GM12878 (cell line): ENCODE data around the gene PRDM15. TPM values are rescaled to one million over a fixed set of nuclear protein-coding genes. Genes with fewer than 3 reads are reported as not detected.
A peak's percentile ranks its signal among the peaks of the same experiment; 100 is the strongest.

Source experiments
- ATAC-seq: fragments of 200-7000 bp; cut with Tn5 transposase; 3 replicates; pipeline ENCODE4 v1.9.1; 2020; ENCODE audit warnings: mild to moderate bottlenecking, moderate library complexity
- BruUV-seq: library from RNA; stranded (reverse); fragments of 400-500 nt; replicated peaks from 2 replicates; lab custom pipeline; 2021; lab: Mats Ljungman, UMichigan
- CTCF ChIA-PET: fragments of 300-600 bp; sonication (Branson Sonifier 250); formaldehyde crosslinking; extraction: SDS; loops from one replicate; lab custom pipeline; 2021; ENCODE audit warnings: inconsistent platforms; lab: Yijun Ruan, JAX
- POLR2A ChIA-PET: fragments of 350-600 bp; formaldehyde crosslinking; extraction: SDS; loops from one replicate; lab custom pipeline; 2021; ENCODE audit warnings: inconsistent platforms; lab: Charles Lee
- RAD21 ChIA-PET: fragments of 300-600 bp; sonication (Branson Sonifier 250); formaldehyde crosslinking; loops from one replicate; lab custom pipeline; 2023; ENCODE audit warnings: antibody characterized with exemption; ENCODE audit not compliant: unreplicated experiment; lab: Charles Lee
- SMC1A ChIA-PET: fragments of 300-600 bp; sonication (Branson Sonifier 250); formaldehyde crosslinking; loops from one replicate; lab custom pipeline; 2023; ENCODE audit not compliant: unreplicated experiment, uncharacterized antibody; lab: Charles Lee
- DNase-seq: peaks from one replicate; pipeline ENCODE4 v3.0.0-alpha.2; 2011; ENCODE audit warnings: low read depth, low spot score
- FAIRE-seq: peaks from 3 replicates; lab custom pipeline; 2011; peaks lifted over from hg19 to GRCh38; lab: Jason Lieb, UNC
- H2AFZ ChIP-seq: 2 replicates; pipeline ENCODE4 v1.6.0; 2011; ENCODE audit warnings: low read depth, low read length, control low read depth; ENCODE audit not compliant: control insufficient read depth
- H3K27ac ChIP-seq: 2 replicates; pipeline ENCODE4 v1.5.1; 2011; ENCODE audit warnings: control low read depth; ENCODE audit not compliant: control insufficient read depth, insufficient read depth
- H3K27me3 ChIP-seq, 2 experiments: replicated peaks in 1 of 2; 2 replicates each; pipeline versions ENCODE4 v1.6.0 to v1.6.1; 2011; ENCODE audit warnings: low read length in 1 of 2; ENCODE audit not compliant: control insufficient read depth in 2 of 2, insufficient read depth in 2 of 2
- H3K36me3 ChIP-seq, 2 experiments: 2 replicates each; pipeline ENCODE4 v1.5.1; 2011; ENCODE audit warnings: low read length in 1 of 2; ENCODE audit not compliant: control insufficient read depth in 2 of 2, insufficient read depth in 2 of 2
- H3K4me1 ChIP-seq: 2 replicates; pipeline ENCODE4 v1.6.1; 2011; ENCODE audit warnings: mild to moderate bottlenecking, low read length, moderate library complexity, mixed read lengths; ENCODE audit not compliant: control insufficient read depth, insufficient read depth
- H3K4me2 ChIP-seq: 2 replicates; pipeline ENCODE4 v1.6.0; 2011; ENCODE audit warnings: control low read depth; ENCODE audit not compliant: control insufficient read depth, insufficient read depth
- H3K4me3 ChIP-seq: fragments of 200-600 bp; sonication (generic); 2 replicates; pipeline ENCODE4 v1.5.1; 2016
- H3K79me2 ChIP-seq: 2 replicates; pipeline ENCODE4 v1.6.0; 2011; ENCODE audit warnings: low read length; ENCODE audit not compliant: control insufficient read depth, insufficient read depth
- H3K9ac ChIP-seq: 2 replicates; pipeline ENCODE4 v1.8.0; 2011; ENCODE audit warnings: low read length, control low read depth, mixed read lengths; ENCODE audit not compliant: control insufficient read depth, insufficient read depth
- H3K9me3 ChIP-seq: replicated peaks from 3 replicates; pipeline ENCODE4 v1.5.1; 2011; ENCODE audit warnings: mild to moderate bottlenecking, low read length; ENCODE audit not compliant: control insufficient read depth, insufficient read depth
- H4K20me1 ChIP-seq: 2 replicates; pipeline ENCODE4 v1.6.0; 2011; ENCODE audit not compliant: control insufficient read depth, insufficient read depth
- CBFB ChIP-seq: IDR thresholded peaks from 2 replicates; pipeline ENCODE4 v1.6.1; 2016; ENCODE audit warnings: antibody characterized with exemption, low read depth
- CEBPB ChIP-seq, 2 experiments: fragments of 150-350 bp in 1 of 2; IDR thresholded peaks; 2 replicates each; pipeline ENCODE4 v1.6.1; 2012 to 2014; ENCODE audit warnings: low read depth in 2 of 2, low read length in 2 of 2, borderline replicate concordance in 1 of 2, inconsistent platforms in 1 of 2
- CHD1 ChIP-seq: IDR thresholded peaks from 2 replicates; pipeline ENCODE4 v1.6.1; 2012; ENCODE audit warnings: low read depth, low read length, improper control_type of control experiment
- EED ChIP-seq: sonication (generic); IDR thresholded peaks from 2 replicates; pipeline ENCODE4 v1.6.1; 2016; ENCODE audit warnings: antibody characterized with exemption, low read depth
- FOXM1 ChIP-seq: IDR thresholded peaks from 2 replicates; pipeline ENCODE4 v1.6.1; 2012; ENCODE audit warnings: low read depth, mild to moderate bottlenecking, inconsistent platforms, low read length, moderate library complexity
- IKZF2 ChIP-seq, 2 experiments: fragments of 450-650 bp; IDR thresholded peaks; 2 replicates each; pipeline ENCODE4 v1.6.1; 2017; ENCODE audit warnings: mild to moderate bottlenecking in 2 of 2, moderate library complexity in 2 of 2
- KDM1A ChIP-seq: fragments of 200-600 bp; sonication (generic); IDR thresholded peaks from 2 replicates; pipeline ENCODE4 v1.6.1; 2016; ENCODE audit warnings: borderline replicate concordance
- PKNOX1 ChIP-seq: fragments of 450-650 bp; IDR thresholded peaks from 2 replicates; pipeline ENCODE4 v1.6.1; 2016; ENCODE audit warnings: mild to moderate bottlenecking
- RAD21 ChIP-seq: IDR thresholded peaks from 2 replicates; pipeline ENCODE4 v1.6.1; 2011; ENCODE audit warnings: mild to moderate bottlenecking, low read depth, low read length, moderate library complexity; ENCODE audit not compliant: insufficient read depth
- USF2 ChIP-seq: IDR thresholded peaks from 2 replicates; pipeline ENCODE4 v1.6.1; 2011; ENCODE audit warnings: low read depth, low read length, improper control_type of control experiment, borderline replicate concordance
- ZNF274 ChIP-seq: IDR thresholded peaks from one replicate; pipeline ENCODE4 v1.8.0; 2011; ENCODE audit not compliant: insufficient read length, insufficient read depth
- ZNF622 ChIP-seq: fragments of 450-650 bp; IDR thresholded peaks from 2 replicates; pipeline ENCODE4 v1.6.1; 2017; ENCODE audit warnings: mild to moderate bottlenecking, inconsistent platforms
- WGBS: methylation state at CpG from one replicate; pipeline ENCODE4 v1.1.6; 2016; ENCODE audit warnings: low lambda C conversion rate; ENCODE audit not compliant: insufficient replicate concordance, insufficient coverage; ENCODE audit errors: missing lambda C conversion rate; 5-methylcytosine and 5-hydroxymethylcytosine counted together
- in situ Hi-C: fragments of 300-500 bp; cut with MboI; formaldehyde crosslinking; loops from 9 replicates; pipeline ENCODE4 v1.14.3; 2018; ENCODE audit warnings: mixed read lengths
- intact Hi-C: fragments of 100-400 bp; cut with micrococcal nuclease; formaldehyde crosslinking; loops from one replicate; pipeline ENCODE4 v1.14.2; 2022; ENCODE audit not compliant: unreplicated experiment
- polyA plus RNA-seq, 11 experiments: library from polyadenylated mRNA; depleted of rRNA in 4 of 11; unstranded in 6 of 11; stranded (reverse) in 5 of 11; fragments of >200 nt; fragmentation: Nextera tagmentation in 4 of 11; fragmentation: Illumina TruSeq in 1 of 11; extraction: Ambion mirVana in 4 of 11; extraction: Trizol in 1 of 11; gene quantifications; 1 replicate in 1 of 11; 2 replicates in 10 of 11; pipeline versions ENCODE4 v1.2.1 to v1.2.3, GENCODE V29; 2011 to 2016; ENCODE audit warnings: inconsistent platforms in 2 of 11, missing spikeins in 2 of 11, low read depth in 1 of 11
- total RNA-seq, 4 experiments: library from RNA; depleted of rRNA in 3 of 4; stranded (reverse); fragments of >200 nt in 3 of 4; fragmentation: Illumina TruSeq in 1 of 4; extraction: Trizol in 1 of 4; gene quantifications; 2 replicates each; pipeline versions ENCODE4 v1.2.1 to v1.2.3, GENCODE V29; 2013 to 2021

Gene PRDM15
- total and polyA plus RNA-seq, 10 of the 15 experiments (the other 5 are each of a cell fraction or from before 2014, with no cell fraction given) = 2.2 to 16.0 (median 8.6) TPM

GRCh38 chr21:41866274-41866809 is 12.8 kb downstream of the PRDM15 start:
- peaks cover 67% of the 10 kb centered on the region for H3K4me1 ChIP-seq
- ATAC-seq (no peak), FAIRE-seq (no peak), DNase-seq (no peak)
- intact Hi-C loops (loop anchor here (10.0 kb wide), 1 partner anchor 502 kb away; the partner anchor contains the start of gene MX2), in situ Hi-C loops (no loop called here)
- no peaks in the 10 kb centered on the region for H4K20me1 ChIP-seq
- H3K9me3 ChIP-seq = no peaks in the 10 kb centered on the region
- H3K36me3 ChIP-seq = no peaks in the 10 kb centered on the region; a peak in 1 of 4 replicates
- ChIA-PET RAD21 (interaction anchor here (0.9 to 4.5 kb wide), 3 partner anchors 13 to 251 kb away, joined by 4 to 28 read pairs (median 8); partner anchors contain the start of gene PRDM15), POLR2A (interaction anchor here (3.2 kb wide), 1 partner anchor 11 kb away, joined by 14 read pairs; no protein-coding TSS in a partner anchor), SMC1A (interaction anchor here (1.4 to 1.9 kb wide), 4 partner anchors 11 to 63 kb away, joined by 7 to 13 read pairs (median 8); no protein-coding TSS in a partner anchor), CTCF (interaction anchor here (1.3 to 3.2 kb wide), 2 partner anchors 11 to 251 kb away, joined by 9 to 15 read pairs; no protein-coding TSS in a partner anchor)
- no TSS peak for BruUV-seq
- H3K4me3 ChIP-seq = 0 out of 2 replicates have a peak overlapping the region, but pooled peaks have one; percentile 3
- 0 out of 2 replicates have a peak, but pooled peaks have one; percentile 2 for TF ChIP-seq CHD1
- no peak for TF ChIP-seq EED
- WGBS = 79% methylated on average over 11 of the region's 11 CpGs
- no peak overlapping the region for H3K9ac ChIP-seq
- no peak overlapping the region for H3K4me2 ChIP-seq
- no peaks in the 10 kb centered on the region for H3K27me3 ChIP-seq
- peak overlapping the region; percentile 91 for H3K27ac ChIP-seq
- peaks cover 45% of the 10 kb centered on the region for H3K79me2 ChIP-seq
- H2AFZ ChIP-seq = no peak overlapping the region

GRCh38 chr21:41865002-41865777 is 14.0 kb downstream of the PRDM15 start:
- ChIA-PET RAD21 (interaction anchor here (0.8 to 4.5 kb wide), 4 partner anchors 14 to 199 kb away, joined by 3 to 28 read pairs (median 6); partner anchors contain the start of gene PRDM15), POLR2A (interaction anchor here (0.8 to 3.2 kb wide), 2 partner anchors 13 to 146 kb away, joined by 5 to 14 read pairs; no protein-coding TSS in a partner anchor), SMC1A (interaction anchor here (0.6 to 1.9 kb wide), 8 partner anchors 13 to 668 kb away, joined by 3 to 13 read pairs (median 6); no protein-coding TSS in a partner anchor), CTCF (interaction anchor here (0.6 to 3.2 kb wide), 4 partner anchors 12 to 599 kb away, joined by 3 to 15 read pairs (median 6); no protein-coding TSS in a partner anchor)
- no peaks in the 10 kb centered on the region; a peak in 1 of 4 replicates for H3K36me3 ChIP-seq
- H3K27ac ChIP-seq = peak overlapping the region; percentile 91
- in situ Hi-C loops = no loop called here
- H3K9me3 ChIP-seq = no peaks in the 10 kb centered on the region
- ATAC-seq = peak; percentile 81
- intact Hi-C loops = loop anchor here (2.0 to 10.0 kb wide), 3 partner anchors 14 to 500 kb away; partner anchors contain the start of genes MX2 and PRDM15
- no peak for FAIRE-seq
- H3K4me2 ChIP-seq = peak overlapping the region; percentile 73
- peak; percentile 80 for DNase-seq
- H3K4me3 ChIP-seq = peak overlapping the region; percentile 63; the same call in 1 of the 2 replicates
- peak overlapping the region; percentile 60 for H2AFZ ChIP-seq
- H3K4me1 ChIP-seq = peaks cover 70% of the 10 kb centered on the region
- BruUV-seq = no TSS peak
- H3K27me3 ChIP-seq = no peaks in the 10 kb centered on the region
- peaks cover 50% of the 10 kb centered on the region for H3K79me2 ChIP-seq
- peak overlapping the region; percentile 79 for H3K9ac ChIP-seq
- no peaks in the 10 kb centered on the region for H4K20me1 ChIP-seq
- WGBS = 1% methylated on average over 11 of the region's 15 CpGs
- peak; percentile 67 for TF ChIP-seq PKNOX1
- TF ChIP-seq CBFB = peak; percentile 59; the same call in 1 of the 2 replicates
- TF ChIP-seq RAD21 = no peak
- TF ChIP-seq KDM1A = no peak
- TF ChIP-seq EED = peak; percentile 90
- no peak for TF ChIP-seq CEBPB (IDR thresholded peaks at IDR 0.05; ENCODE audit: borderline replicate concordance in 1 of 2, low read depth in 2 of 2, low read length in 2 of 2)
- TF ChIP-seq FOXM1 = peak; percentile 66; the same call in 1 of the 2 replicates
- TF ChIP-seq IKZF2 (IDR thresholded peaks at IDR 0.05) = peak; percentile 96
- TF ChIP-seq ZNF622 = no peak
- TF ChIP-seq ZNF274 = no peak
- TF ChIP-seq USF2 = no peak; the same call in 1 of the 2 replicates
